ENCODE results near the gene MALT1. TPM values are rescaled to one million over a fixed set of nuclear protein-coding genes. Genes with fewer than 3 reads are reported as not detected.

MALT1 gene
- total and polyA plus RNA-seq, 7 donors = 5.3 to 22.4 (median 17.1) TPM

DNA sequence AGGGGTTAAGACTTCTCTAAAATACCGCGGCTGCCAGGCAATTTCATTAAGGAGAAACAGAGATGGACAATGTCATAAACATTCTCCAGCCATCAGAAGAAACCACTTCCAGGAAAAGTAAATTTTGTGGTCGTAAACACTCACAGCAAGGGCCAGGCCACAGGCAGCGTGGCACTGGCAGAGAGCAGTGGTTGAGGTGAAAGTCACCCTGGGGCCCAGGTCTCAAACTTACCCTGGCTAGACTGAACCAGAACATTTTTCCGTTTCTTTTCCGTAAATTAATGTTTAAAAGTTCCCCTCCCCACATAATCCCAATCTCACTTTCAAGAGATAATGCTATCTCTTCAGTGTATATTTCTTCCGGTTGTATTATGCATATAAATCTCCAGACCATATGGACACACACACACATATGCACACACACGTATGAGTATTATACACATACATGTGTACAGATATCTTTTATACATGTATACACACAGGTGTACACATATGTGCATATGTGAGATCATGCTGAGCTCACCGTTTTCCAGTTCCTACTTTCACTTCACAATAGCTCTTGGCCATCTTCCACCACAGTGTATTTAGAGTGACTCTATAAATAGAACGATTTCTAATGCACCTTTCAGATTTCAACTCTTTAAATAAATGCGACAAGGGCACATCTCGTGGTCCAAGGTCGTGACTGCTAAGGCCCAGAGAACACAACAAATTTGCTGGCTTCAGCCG is 90.1 kb downstream of the MALT1 start:
- intact Hi-C loops (cut with DNase I) = loop anchor here (5.0 kb wide), 2 partner anchors 89 to 879 kb away; partner anchors contain the start of gene MALT1
- Histone ChIP-seq H3K36me3 (no peaks in the 10 kb centered on the region), H3K4me1 (no peaks in the 10 kb centered on the region), H3K27me3 (peaks cover 0 to 20% (median 0%) of the 10 kb centered on the region in 3 donors), H3K4me3 (no peak overlapping the region), H3K9me3 (no peaks in the 10 kb centered on the region), H3K27ac (no peak overlapping the region)
- 50 to 60% methylated on average over 14 of the region's 14 CpGs for WGBS, 2 donors
- TF ChIP-seq POLR2AphosphoS5 (IDR thresholded peaks at IDR 0.05) (no peak), POLR2A (IDR thresholded peaks at IDR 0.05) (no peak), EP300 (IDR thresholded peaks at IDR 0.05) (no peak), CTCF (IDR thresholded peaks at IDR 0.05) (no peak)
- DNase-seq = no peak

- intact Hi-C loops (cut with DNase I) = loop anchor here (5.0 kb wide), 2 partner anchors 90 to 880 kb away; partner anchors contain the start of gene MALT1
- peaks cover 0 to 20% (median 0%) of the 10 kb centered on the region in 3 donors for H3K27me3 ChIP-seq
- H3K4me1 ChIP-seq = no peaks in the 10 kb centered on the region
- no peaks in the 10 kb centered on the region for H3K36me3 ChIP-seq
- TF ChIP-seq EP300 (IDR thresholded peaks at IDR 0.05) (no peak), POLR2AphosphoS5 (IDR thresholded peaks at IDR 0.05) (no peak), CTCF (IDR thresholded peaks at IDR 0.05) (no peak), POLR2A (IDR thresholded peaks at IDR 0.05) (no peak)
- WGBS, 2 donors = 94% methylated on average over 15 of the region's 15 CpGs
- H3K4me3 ChIP-seq = no peak overlapping the region
- no peaks in the 10 kb centered on the region for H3K9me3 ChIP-seq
- no peak for DNase-seq
- no peak overlapping the region for H3K27ac ChIP-seq
Observed at GRCh38 chr18:58761970-58762780, 90.9 kb downstream of the MALT1 start.

DNA sequence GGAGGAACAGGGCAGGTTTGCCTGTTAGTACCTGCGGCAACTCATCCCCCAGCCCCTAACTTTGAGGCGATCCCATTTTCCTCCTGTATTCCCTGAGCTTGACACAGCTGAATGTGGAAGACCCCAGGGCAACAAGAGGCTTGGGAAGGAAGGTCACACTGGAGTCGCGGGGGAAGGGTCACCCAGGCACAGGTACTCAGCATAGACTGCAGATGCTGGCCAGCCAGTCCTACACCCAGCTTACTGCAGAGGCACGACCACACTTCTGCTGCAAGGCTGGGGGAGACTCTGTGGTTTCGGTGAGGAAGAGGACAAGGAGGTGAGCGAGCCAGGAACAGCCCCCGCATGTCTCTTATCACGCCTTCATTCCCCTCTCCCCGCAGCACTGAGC is 91.5 kb downstream of the MALT1 start:
- no peak overlapping the region for H3K4me3 ChIP-seq
- peaks cover 0 to 2% (median 0%) of the 10 kb centered on the region in 4 donors for H3K4me1 ChIP-seq
- intact Hi-C loops (cut with DNase I) = loop anchor here (5.0 kb wide), 2 partner anchors 90 to 880 kb away; partner anchors contain the start of gene MALT1
- WGBS, 2 donors = 84 to 88% methylated on average over 10 of the region's 10 CpGs
- no peak overlapping the region for H3K27ac ChIP-seq
- DNase-seq = no peak
- no peaks in the 10 kb centered on the region for H3K9me3 ChIP-seq
- H3K27me3 ChIP-seq = peaks cover 0 to 20% (median 0%) of the 10 kb centered on the region in 3 donors
- TF ChIP-seq POLR2AphosphoS5 (IDR thresholded peaks at IDR 0.05) = no peak
- TF ChIP-seq POLR2A (IDR thresholded peaks at IDR 0.05) = no peak
- TF ChIP-seq CTCF (IDR thresholded peaks at IDR 0.05) = no peak
- TF ChIP-seq EP300 (IDR thresholded peaks at IDR 0.05) = no peak
- no peaks in the 10 kb centered on the region for H3K36me3 ChIP-seq

DNA sequence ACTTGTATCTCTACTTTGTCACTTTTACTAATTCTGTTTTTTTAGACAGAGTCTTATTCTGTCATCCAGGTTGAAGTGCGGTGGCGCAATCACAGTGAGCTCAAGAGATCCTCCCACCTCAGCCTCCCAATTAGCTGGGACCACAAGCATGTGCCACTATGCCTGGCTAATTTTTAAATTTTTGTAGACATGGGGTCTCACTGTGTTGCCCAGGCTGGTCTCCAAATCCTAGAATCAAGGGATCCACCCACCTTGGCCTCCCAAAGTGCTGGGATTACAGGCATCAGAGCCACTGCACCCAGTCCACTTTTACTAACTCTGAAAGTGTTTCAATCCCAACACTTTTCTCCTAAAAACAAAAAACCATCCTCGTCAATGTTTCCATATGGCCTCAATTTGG is 94.9 kb downstream of the MALT1 start:
- no peak for DNase-seq
- intact Hi-C loops (cut with DNase I) = loop anchor here (5.0 kb wide), 2 partner anchors 306 to 724 kb away; partner anchors contain the start of gene NEDD4L
- Histone ChIP-seq H3K9me3 (no peaks in the 10 kb centered on the region), H3K27me3 (no peaks in the 10 kb centered on the region), H3K4me3 (no peak overlapping the region), H3K4me1 (peaks cover 0 to 14% (median 10%) of the 10 kb centered on the region in 4 donors), H3K27ac (no peak overlapping the region), H3K36me3 (no peaks in the 10 kb centered on the region)
- TF ChIP-seq CTCF (IDR thresholded peaks at IDR 0.05) (no peak), POLR2A (IDR thresholded peaks at IDR 0.05) (no peak), EP300 (IDR thresholded peaks at IDR 0.05) (no peak), POLR2AphosphoS5 (IDR thresholded peaks at IDR 0.05) (no peak)
- 72 to 76% methylated on average over 3 of the region's 3 CpGs for WGBS, 2 donors

Measured in sigmoid colon (tissue), 7 donors.